HG02970 (cell line): ENCODE results near the gene RIMS3.

Experiments used
- ATAC-seq: cut with Tn5 transposase; IDR thresholded peaks from one replicate; pipeline ENCODE4 v1.9.1; 2021; ENCODE audit warnings: mild to moderate bottlenecking, moderate library complexity, moderate number of reproducible peaks; ENCODE audit not compliant: unreplicated experiment, low FRiP score

RIMS3 gene

GRCh38 chr1:40692429-40692895 is 27.0 kb upstream of the RIMS3 start:
- no peak for ATAC-seq

- ATAC-seq = peak; percentile 84
Observed at GRCh38 chr1:40691538-40692428, 26.3 kb upstream of the RIMS3 start, which contains the start of gene NFYC. Gene NFYC (plus strand): TSS chr1:40691704. CDS start chr1:40738844, 47,140 bp downstream.

- ATAC-seq = no peak
Observed at GRCh38 chr1:40690771-40691537, 25.5 kb upstream of the RIMS3 start.

- ATAC-seq = no peak
Observed at GRCh38 chr1:40689737-40690136, 24.3 kb upstream of the RIMS3 start.

- ATAC-seq = no peak
Observed at GRCh38 chr1:40687661-40688060, 22.2 kb upstream of the RIMS3 start.

- ATAC-seq = no peak
Observed at GRCh38 chr1:40687059-40687458, 21.6 kb upstream of the RIMS3 start.

GRCh38 chr1:40684669-40685068 is 19.2 kb upstream of the RIMS3 start:
- ATAC-seq = no peak

GRCh38 chr1:40679165-40679953 is 13.9 kb upstream of the RIMS3 start:
- no peak for ATAC-seq

- ATAC-seq = no peak
Observed at GRCh38 chr1:40676501-40676900, 11.0 kb upstream of the RIMS3 start.

GRCh38 chr1:40673452-40673851 is 8.0 kb upstream of the RIMS3 start:
- ATAC-seq = no peak

- no peak for ATAC-seq
Observed at GRCh38 chr1:40668769-40669525, 3.5 kb upstream of the RIMS3 start.

- ATAC-seq = no peak
Observed at GRCh38 chr1:40664791-40665190, 691 bp downstream of the RIMS3 start.

GRCh38 chr1:40664167-40664537 is 1.3 kb downstream of the RIMS3 start:
- no peak for ATAC-seq

GRCh38 chr1:40663324-40664166 is 1.9 kb downstream of the RIMS3 start:
- no peak for ATAC-seq

GRCh38 chr1:40662864-40663263 is 2.6 kb downstream of the RIMS3 start:
- ATAC-seq = no peak

GRCh38 chr1:40662151-40662550 is 3.3 kb downstream of the RIMS3 start:
- ATAC-seq = no peak

GRCh38 chr1:40661678-40662077 is 3.8 kb downstream of the RIMS3 start:
- ATAC-seq = no peak

- no peak for ATAC-seq
Observed at GRCh38 chr1:40659649-40659947, 5.9 kb downstream of the RIMS3 start.
